Measurements from ENCODE around the gene OGFOD3.
"Not testable (repeated sequence)": the region's sequence is repeated elsewhere in the genome, so short reads cannot be mapped to it uniquely, and the experiment has no call there.

OGFOD3 gene

GRCh38 chr17:82380860-82381702 lies 37.3 kb downstream of the OGFOD3 start:
- DNase-seq (ENCODE audit: low spot score): no peak
- Histone ChIP-seq H3K4me3 (ENCODE audit: severe bottlenecking) (no peak overlapping the region), H3K4me1 (ENCODE audit: insufficient read depth, poor library complexity, severe bottlenecking) (peaks cover 10% of the 10 kb centered on the region), H3K27ac (ENCODE audit: poor library complexity, severe bottlenecking) (no peak overlapping the region), H3K36me3 (ENCODE audit: low read depth) (no peaks in the 10 kb centered on the region), H3K27me3 (ENCODE audit: insufficient read depth, poor library complexity, severe bottlenecking) (peaks cover 25% of the 10 kb centered on the region), H3K9me3 (ENCODE audit: severe bottlenecking) (no peaks in the 10 kb centered on the region)
- ATAC-seq (ENCODE audit: low read depth): no peak
- TF ChIP-seq CTCF (IDR thresholded peaks at IDR 0.05; ENCODE audit: poor library complexity, severe bottlenecking): no peak

- Histone ChIP-seq H3K27ac (ENCODE audit: poor library complexity, severe bottlenecking) (no peak overlapping the region), H3K27me3 (ENCODE audit: insufficient read depth, poor library complexity, severe bottlenecking) (peaks cover 46% of the 10 kb centered on the region), H3K4me1 (ENCODE audit: insufficient read depth, poor library complexity, severe bottlenecking) (no peaks in the 10 kb centered on the region)
These were observed 39.7 kb downstream of the OGFOD3 start for GRCh38 chr17:82378741-82379021.

GRCh38 chr17:82377924-82378740 lies 40.3 kb downstream of the OGFOD3 start:
- TF ChIP-seq CTCF (IDR thresholded peaks at IDR 0.05; ENCODE audit: poor library complexity, severe bottlenecking): no peak

More at GRCh38 chr17:82378741-82379021, 39.7 kb downstream of the OGFOD3 start:
- Histone ChIP-seq H3K36me3 (ENCODE audit: low read depth) (no peaks in the 10 kb centered on the region), H3K4me3 (ENCODE audit: severe bottlenecking) (no peak overlapping the region), H3K9me3 (ENCODE audit: severe bottlenecking) (no peaks in the 10 kb centered on the region)
- TF ChIP-seq CTCF (IDR thresholded peaks at IDR 0.05; ENCODE audit: poor library complexity, severe bottlenecking): no peak
- no peak for ATAC-seq (ENCODE audit: low read depth)
- DNase-seq (ENCODE audit: low spot score): peak; percentile 51

GRCh38 chr17:82377294-82377693 lies 41.1 kb downstream of the OGFOD3 start:
- H3K36me3 ChIP-seq (ENCODE audit: low read depth); H3K4me3 ChIP-seq (ENCODE audit: severe bottlenecking); DNase-seq (ENCODE audit: low spot score); ATAC-seq (ENCODE audit: low read depth); H3K27ac ChIP-seq (ENCODE audit: poor library complexity, severe bottlenecking); H3K9me3 ChIP-seq (ENCODE audit: severe bottlenecking); H3K4me1 ChIP-seq (ENCODE audit: insufficient read depth, poor library complexity, severe bottlenecking): not testable (repeated sequence)
- peaks cover 55% of the 10 kb centered on the region for H3K27me3 ChIP-seq (ENCODE audit: insufficient read depth, poor library complexity, severe bottlenecking)

More at GRCh38 chr17:82377924-82378740, 40.3 kb downstream of the OGFOD3 start:
- no peak overlapping the region for H3K27ac ChIP-seq (ENCODE audit: poor library complexity, severe bottlenecking)
- H3K4me1 ChIP-seq (ENCODE audit: insufficient read depth, poor library complexity, severe bottlenecking): no peaks in the 10 kb centered on the region
- H3K27me3 ChIP-seq (ENCODE audit: insufficient read depth, poor library complexity, severe bottlenecking): peaks cover 47% of the 10 kb centered on the region
- ATAC-seq (ENCODE audit: low read depth) (no peak), DNase-seq (ENCODE audit: low spot score) (peak; percentile 68)
- no peaks in the 10 kb centered on the region for H3K36me3 ChIP-seq (ENCODE audit: low read depth)
- no peak overlapping the region for H3K4me3 ChIP-seq (ENCODE audit: severe bottlenecking)
- no peaks in the 10 kb centered on the region for H3K9me3 ChIP-seq (ENCODE audit: severe bottlenecking)

GRCh38 chr17:82376042-82376730 lies 42.2 kb downstream of the OGFOD3 start:
- no peaks in the 10 kb centered on the region for H3K4me1 ChIP-seq (ENCODE audit: insufficient read depth, poor library complexity, severe bottlenecking)
- H3K27ac ChIP-seq (ENCODE audit: poor library complexity, severe bottlenecking): no peak overlapping the region
- no peaks in the 10 kb centered on the region for H3K9me3 ChIP-seq (ENCODE audit: severe bottlenecking)
- ATAC-seq (ENCODE audit: low read depth): peak; percentile 21; the same call in 1 of the 3 replicates
- no peak for DNase-seq (ENCODE audit: low spot score)
- H3K4me3 ChIP-seq (ENCODE audit: severe bottlenecking): no peak overlapping the region
- peaks cover 64% of the 10 kb centered on the region for H3K27me3 ChIP-seq (ENCODE audit: insufficient read depth, poor library complexity, severe bottlenecking)
- no peak for TF ChIP-seq CTCF (IDR thresholded peaks at IDR 0.05; ENCODE audit: poor library complexity, severe bottlenecking)
- H3K36me3 ChIP-seq (ENCODE audit: low read depth): no peaks in the 10 kb centered on the region
